Measurements from ENCODE around the gene GCSAM.

The GCSAM gene

DNA sequence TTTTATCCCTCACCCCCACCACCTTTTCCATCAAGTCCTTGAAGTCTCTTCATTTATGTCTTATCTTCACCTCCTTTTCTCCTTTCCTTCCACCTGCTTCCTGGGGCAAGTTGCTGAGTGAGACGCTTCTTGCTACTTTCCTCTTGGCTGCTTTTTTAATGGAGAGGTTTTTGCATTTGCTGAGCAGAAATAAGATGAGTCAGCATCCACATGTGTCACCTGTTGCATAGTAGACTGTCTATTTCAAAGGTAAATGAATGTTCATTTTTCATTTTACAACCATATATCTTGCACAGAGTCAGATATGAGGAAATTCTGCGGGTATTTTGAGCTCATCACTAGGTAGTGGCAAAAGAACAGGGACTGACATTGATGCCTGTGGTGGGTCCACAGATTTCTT is 28.3 kb downstream of the GCSAM start:
- no peak for DNase-seq (ENCODE audit: low spot score)

DNA sequence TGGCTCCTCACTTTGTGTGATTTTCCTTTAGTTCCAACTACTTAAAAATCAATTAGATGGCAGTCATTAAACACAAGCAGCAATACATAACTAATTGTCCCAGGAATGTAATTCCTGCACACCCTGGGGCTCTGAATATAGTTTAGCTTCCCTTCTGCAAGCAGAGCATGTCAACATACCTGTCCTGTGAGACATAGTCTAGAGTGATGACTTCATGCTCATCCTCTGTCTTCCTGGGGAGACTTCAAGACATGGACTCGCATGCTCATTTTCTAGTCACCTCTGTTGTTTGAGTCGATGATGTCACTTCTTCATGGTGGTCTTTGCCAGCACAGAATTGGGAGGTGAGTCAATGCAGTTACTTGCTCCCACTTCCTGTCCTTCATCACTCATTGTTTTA is 31.1 kb downstream of the GCSAM start:
- DNase-seq (ENCODE audit: low spot score) = peak; percentile 50

DNA sequence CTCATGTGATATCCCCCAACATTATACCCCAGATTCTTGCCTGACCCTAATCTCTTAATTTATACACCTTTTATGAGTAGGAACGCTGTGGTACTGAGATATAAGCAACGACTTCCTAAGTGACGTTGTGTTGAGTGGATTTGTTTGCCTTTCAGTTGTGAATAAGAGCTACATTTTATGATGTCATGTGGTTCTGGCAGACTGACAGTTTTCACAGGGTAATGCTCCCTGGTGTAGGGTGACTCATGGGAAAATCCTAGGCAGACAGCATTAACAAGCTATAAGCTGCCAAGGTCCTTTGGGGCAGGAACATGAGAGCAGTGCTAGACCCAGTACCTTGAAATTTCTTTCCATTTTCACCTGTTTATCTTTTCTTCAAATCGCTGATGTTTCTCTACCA is 35.7 kb downstream of the GCSAM start:
- DNase-seq (ENCODE audit: low spot score) = peak; percentile 83

DNA sequence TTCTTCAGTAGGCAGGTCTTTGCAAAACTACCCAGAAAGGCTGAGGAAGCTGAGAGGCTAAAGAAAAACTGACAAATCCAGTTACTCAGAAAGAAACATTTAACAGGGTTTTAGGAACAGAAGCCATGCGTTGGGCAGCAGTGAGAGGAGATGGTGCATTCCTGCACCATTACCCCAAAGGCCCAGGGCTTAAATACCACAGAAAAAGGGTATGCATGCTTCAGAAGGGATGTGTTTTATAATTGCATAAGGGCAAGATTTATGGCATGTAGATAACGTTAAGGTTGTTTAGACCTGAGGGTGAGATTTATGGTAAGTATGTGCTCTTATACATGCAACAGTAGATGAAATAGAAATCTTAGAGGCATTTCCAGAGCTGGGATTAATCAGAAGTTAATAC is 36.9 kb downstream of the GCSAM start:
- no peak for DNase-seq (ENCODE audit: low spot score)

DNA sequence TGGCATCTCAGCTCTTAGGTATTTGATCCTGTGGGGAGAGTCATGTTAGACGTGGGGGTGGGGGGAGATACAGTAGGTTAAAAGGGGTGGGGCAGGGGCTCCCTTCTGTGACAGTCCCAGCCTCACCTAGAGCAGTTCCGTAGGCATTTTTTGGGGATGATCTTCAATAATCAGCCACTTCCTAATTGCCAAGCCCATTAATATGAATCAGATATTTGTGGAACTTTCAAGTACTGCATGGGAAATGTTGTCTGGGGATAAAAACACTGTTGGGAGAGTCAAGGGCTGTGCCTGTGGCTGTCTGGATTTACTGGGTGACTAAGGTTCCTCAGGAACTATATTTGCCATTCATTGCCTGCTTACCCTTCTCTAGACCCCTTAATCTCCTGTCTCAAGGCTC is 37.3 kb downstream of the GCSAM start:
- DNase-seq (ENCODE audit: low spot score) = no peak

DNA sequence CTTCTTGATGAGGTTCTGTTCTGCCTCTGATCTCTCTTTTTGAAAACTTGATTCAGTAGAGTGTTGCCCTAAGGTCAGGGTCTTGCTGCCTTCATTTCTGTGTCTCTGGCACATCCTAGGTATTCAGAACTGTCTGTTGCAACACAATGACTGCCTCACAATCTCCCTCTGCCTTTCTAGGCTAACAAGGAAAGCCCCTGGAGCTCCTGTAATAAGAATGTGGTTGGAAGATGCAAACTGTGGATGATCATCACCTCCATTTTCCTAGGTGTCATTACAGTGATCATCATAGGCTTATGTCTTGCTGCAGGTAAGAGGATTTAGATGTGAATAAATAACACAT is 39.9 kb downstream of the GCSAM start:
- DNase-seq (ENCODE audit: low spot score) = no peak

DNA sequence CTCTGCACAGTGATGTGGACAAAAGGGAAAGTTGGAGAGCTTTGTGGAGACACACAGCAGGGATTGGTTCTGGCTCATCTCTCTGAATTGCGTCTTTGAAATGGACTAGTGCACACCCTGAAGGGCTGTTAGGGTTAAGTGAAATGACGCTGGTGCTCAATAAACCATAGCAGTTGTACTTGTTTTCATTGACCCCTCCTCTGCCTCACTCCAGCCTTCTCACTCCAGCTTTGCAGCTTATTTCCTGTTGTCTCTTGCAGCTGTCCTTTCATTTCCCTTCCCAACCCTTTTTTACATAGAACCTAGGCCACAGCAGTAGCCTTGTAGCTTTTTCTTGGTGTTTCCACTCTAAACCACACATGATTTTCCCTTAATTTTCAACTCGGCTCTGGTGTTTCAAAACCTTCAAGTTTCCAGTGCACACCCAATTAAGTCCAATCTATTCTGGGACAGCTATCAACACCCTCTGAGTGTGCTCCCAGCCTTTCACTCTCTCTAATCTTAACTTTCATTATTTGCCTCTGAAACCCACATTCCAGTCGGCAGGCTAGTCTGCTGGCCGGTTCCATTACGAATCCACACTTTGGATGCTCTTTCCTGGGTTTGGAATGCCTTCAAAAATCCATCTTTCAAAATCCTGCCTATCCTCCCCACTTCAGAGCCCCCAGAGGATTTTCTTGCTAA is 40.4 kb downstream of the GCSAM start:
- peak; percentile 72 for DNase-seq (ENCODE audit: low spot score)

DNA sequence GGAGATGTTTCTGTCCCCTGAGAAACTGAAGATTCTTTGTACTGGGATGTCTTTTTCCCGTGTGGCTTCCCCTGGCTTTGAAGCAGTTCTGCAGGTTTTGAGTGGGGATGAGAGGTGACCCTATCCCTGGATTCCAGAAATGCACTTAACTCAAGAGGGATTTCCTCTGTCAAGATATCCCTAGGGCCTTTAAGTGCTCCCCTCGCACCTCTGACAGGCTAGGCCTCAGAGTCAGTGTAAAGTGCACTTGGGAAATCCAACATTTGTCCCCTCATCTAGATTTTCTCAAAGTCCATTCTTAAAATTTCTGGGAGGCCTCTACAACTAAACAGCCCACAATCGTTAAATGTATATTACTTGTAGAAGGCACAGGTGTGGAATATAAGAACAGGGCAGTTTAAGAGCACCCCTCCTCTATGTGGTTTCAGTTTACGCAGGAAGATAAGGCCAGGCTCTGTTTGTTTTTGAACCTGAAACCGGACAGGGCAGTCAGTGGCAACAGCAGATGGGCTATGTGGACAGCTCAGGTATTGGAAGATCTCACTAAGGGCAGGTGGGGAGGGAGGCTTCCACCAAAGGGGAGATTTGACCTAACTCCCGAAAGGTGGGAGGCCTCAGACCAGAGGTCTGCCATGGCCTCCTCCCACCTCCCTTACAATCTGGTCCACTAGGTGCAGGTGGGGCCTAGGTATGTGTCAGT is 42.0 kb downstream of the GCSAM start:
- DNase-seq (ENCODE audit: low spot score) = no peak

DNA sequence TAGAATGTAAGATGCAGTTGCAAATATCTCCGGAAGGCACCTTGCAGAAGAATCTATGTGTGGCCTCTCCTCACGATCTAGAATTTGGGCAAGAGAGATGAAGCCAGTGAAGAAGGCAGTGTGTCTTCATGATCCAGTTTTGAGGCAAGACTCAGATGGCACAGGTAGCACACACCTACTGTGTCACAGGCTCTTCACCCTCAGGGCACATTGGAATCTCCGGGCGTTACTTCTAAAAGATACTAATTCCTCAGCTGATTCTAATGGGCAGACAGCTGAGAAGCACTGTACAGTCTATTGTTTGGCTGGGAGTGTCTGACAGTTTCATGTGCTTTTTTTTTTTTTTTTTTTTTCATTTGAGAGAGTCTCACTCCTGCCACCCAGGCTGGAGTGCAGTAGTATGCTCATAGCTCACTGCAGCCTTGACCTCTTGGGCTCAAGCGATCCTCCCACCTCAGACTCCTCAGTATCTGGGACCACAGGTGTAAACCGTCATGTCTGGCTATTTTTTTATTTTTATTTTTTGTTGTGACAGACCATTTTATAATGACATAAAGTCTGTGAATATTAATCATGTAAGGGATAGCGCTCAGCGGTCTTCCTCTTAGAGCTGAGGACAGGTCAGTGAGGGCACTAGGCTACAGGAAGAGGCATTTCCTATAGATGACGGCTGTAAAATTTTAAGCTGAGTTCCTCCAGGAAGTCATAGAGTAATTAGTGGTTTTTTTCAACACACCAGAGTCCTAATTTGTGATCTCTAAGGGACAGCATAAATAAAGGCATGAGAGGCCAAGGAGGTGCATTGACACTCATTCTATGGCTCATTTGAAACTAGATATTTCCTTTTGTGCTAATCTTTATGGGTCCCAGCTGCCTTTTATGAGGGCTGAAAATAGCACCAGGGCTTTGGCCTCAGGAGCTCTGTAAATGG is 42.8 kb downstream of the GCSAM start:
- DNase-seq (ENCODE audit: low spot score) = no peak

DNA sequence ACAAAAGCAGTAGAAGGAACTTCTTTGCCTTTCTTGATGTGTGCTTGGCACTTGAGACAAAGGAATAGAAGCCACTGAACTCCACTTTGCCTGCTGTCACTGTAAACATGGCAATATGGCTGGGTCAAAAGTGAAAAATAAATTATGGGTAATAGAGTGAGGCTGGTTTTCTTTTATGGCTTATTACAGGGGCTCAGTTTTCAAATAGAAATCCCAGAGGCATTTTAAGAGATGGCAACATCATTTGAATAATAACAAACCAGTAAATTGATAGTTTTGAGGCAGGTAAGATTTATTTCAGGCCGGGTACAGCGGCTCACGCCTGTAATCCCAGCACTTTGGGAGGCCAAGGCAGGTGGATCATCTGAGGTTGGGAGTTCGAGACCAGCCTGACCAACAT is 44.1 kb downstream of the GCSAM start:
- DNase-seq (ENCODE audit: low spot score) = no peak

DNA sequence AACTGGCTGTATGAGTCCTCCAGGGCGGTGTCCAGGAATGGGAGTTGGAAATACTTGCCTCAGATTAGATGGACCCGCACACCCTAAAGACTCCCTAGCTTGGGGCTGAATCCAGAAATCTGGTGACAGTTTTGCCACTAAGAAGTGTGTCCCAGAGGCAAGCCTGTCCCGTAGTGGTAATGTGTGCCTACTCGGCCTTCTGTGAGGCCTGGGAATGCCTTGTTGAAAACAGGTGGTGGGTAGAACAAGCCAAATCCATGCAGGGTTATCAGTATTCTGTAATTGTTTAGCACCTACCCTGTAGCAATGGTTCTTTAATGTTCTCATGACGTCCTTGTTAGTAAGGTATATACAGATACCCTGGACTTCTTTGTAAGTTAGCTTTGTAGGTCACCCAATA is 45.3 kb downstream of the GCSAM start:
- DNase-seq (ENCODE audit: low spot score) = no peak

DNA sequence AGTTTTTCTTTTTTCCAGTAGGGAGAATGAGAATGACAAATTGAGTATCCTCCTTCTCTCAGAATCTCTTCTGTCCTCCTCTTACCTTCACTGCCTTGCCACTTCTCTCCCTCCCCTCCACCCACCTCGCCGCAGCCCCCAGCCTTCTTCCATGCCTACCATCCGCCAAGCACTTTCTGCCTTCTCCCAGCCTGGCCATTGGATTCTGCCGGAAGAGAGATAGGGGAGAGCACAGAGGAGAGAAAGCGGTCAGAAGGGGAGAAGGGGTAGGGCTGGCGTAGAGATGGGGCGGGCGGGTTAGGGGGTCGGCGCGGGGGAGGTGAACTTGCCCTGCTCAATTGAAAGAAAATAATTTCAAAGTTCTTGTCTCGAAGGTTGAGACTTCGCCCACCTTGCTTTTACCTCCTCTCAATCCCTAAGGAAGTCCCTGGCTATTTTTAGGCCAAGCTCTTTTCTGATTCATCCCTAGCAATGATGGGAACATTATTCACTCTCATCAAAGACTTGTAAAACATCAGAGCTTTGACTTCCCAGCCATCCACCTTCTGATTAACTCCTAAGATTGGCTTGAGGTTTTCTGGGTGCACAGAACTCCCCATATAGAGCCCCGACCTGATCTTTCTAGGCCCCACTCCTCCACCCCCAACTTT is 46.0 kb downstream of the GCSAM start:
- DNase-seq (ENCODE audit: low spot score) = peak; percentile 37

DNA sequence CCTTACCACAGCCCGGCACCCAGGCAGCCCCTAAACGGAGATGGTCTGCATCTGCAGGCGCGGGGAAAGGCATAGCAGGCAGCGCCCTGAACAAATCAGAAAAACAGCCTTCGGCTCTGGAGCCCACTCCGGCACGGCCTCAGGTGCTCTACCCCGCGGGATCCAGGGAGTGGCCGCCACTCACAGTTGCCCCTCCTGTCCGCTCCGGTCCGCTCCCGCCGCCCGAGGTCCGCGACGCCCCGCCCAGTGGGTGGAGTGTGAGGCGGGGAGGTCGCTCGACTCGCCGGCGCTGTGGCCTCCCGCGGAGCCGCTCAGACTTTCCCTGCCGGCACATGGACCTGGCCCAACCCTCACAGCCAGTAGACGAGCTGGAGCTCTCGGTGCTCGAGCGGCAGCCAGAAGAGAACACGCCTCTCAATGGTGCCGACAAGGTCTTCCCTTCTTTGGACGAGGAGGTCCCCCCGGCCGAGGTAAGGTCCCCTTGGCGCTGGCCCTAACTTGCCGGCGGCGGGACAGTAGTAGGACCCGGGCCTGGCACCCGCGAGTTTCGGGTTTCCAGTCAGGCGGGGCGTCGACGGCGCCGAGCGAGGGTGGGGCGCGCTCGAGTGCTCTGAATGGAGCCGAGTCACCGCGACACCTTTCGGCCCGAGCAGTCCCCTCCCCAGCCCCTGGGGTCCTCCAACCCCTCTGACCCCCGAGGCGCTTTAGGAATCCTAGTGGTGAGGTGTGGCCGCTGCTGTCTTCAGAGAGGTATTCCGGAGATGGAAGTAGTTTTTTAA is 46.8 kb downstream of the GCSAM start, which contains the start of gene C3orf52:
Gene C3orf52, plus strand, starts transcription at position 314 of the 779 bp plus-strand sequence. Its CDS starts 19 bp downstream, at position 333.
- peak; percentile 96 for DNase-seq (ENCODE audit: low spot score)

DNA sequence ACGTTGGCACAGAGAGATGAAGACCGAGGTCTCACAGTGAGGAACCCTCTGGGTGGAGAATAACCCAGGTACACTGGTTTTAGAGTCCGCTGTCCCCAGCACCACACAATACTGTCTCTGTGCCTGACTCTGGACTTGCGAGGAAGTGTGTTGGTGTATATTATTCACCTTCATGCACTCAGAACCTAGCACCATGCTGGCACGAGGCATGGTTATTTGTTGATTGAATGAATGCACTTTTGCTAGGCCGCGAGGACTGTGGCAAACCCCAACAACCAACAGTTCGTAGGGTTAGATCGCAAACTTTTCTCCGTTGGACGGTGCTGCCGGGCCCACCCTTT is 47.3 kb downstream of the GCSAM start:
- no peak for DNase-seq (ENCODE audit: low spot score)

DNA sequence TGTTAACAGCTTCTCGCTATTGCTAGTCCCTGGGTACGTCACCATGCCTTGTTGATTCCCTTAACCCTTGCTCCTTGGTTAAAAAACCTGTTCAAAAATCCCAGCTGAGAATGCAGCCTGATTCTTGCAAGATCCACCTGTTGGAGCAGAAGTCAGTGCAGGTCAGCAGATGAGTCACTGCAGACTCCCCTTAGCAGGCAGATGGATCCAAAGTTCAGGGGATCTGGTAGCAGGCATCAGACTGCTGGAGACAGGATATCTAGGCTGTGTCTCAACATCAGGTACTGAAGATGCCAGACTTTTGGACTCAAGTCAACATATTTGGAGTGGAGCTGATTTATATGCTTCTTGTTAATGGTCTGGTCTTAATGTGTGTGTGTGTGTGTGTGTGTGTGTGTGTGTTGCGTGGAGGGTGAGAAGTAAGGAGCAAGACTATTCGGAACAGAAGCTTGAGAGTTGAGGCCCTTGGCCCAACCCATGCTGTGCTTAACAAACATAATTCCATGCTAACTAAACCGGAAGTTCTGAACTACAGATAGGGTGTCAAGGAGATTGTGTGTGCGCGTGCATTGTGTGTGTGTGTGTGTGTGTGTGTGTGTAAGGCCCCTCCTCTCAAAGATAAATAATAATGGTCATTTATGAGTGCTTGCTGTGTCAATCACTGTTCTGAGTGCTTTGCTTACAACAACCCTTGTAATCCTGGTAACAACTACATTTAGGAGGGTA is 47.9 kb downstream of the GCSAM start:
- DNase-seq (ENCODE audit: low spot score) = no peak

DNA sequence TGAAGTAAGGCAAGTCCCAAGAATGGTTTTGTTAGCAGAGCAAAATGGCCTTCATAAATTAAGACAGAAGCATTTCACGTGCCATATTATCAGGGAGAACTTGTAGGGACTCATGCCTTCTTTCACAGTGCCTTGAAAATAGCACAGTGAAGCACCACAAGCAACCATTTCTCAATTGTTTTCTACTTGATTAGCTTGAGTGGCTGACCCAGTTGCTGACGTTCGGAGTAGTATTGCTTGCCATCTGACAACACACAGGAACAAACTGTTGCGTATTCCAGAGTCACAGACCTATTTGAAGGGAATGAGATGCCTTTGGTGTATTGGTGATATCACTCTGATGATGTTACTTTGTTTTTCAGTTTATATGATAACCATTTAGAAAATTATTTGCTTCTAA is 49.8 kb downstream of the GCSAM start:
- DNase-seq (ENCODE audit: low spot score) = no peak

DNA sequence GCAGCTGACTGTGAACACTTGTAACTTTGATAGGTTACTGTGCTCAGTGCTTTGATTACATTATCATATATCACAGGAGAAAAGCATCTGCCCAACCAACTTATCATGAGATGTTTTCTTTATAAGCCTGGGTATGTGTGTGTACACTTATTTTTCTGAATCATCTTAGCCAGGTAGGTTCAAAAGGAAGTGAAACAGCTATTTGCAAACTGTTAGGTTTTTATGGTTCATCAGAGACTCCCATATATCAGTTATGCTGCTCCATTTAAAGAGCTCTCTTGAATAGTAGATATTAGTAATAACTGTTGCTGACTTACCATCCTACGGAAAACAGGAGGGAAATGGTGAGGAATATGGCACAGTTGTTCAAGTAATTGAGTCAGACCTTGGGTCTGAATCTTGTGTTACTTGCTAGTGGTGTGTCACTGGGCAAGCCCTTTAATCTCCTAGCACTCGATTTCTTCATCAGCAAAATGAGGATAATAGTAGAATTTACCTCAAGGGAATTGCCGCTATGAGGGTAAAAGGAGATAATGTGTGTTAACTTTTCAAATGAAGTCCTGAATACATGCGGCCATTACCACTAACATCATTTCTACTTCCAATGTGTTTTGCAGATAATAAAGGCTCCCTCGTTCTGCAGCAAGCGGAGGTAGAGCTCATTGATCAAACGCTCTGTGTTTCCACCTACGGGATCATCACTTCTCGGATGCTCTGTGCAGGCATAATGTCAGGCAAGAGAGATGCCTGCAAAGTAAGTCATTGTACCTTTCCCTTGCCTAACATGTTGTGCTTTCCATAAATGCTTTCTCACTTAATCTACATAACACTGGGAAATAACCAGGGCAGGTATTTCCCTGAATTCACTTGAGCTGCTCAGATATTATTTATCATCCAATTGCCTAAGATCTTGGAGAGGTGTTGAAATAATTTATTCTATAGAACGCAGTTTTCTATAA is 54.6 kb downstream of the GCSAM start:
- no peak for DNase-seq (ENCODE audit: low spot score)

DNA sequence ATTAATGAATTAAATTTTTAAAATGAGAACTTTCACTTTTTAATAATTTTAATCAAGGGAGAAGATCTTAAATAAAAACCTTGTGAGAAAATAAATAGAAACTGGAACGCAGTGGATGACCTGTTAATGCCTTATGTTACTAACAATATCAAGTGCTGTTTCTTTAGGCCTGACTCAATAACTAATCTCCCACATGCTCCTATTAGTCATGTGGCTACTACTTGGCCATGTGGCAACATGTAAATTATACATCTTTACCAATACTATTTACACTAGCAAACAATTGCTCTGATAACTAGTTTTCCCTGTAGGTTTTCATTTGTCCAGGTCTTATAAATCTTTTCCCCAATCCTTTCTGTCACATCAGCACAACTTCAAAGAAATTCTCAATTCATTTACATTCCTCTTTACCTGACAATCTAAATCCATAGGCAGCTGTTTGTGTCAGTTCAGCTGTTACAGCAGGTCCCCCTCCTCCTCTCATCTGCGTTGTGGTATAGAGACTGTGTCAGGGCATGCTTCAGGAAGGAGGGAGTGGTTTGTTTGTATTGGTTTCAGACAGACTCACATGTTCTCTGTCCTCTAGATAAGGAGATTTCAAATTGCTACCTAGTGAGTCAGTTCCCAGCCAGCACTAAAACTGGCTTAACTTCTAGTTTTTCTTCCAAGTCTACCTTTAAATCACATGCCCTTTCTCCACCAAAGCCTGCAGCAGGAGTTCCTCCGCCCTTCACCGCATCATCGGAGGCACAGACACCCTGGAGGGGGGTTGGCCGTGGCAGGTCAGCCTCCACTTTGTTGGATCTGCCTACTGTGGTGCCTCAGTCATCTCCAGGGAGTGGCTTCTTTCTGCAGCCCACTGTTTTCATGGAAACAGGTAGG is 58.2 kb downstream of the GCSAM start:
- DNase-seq (ENCODE audit: low spot score) = peak; percentile 80

DNA sequence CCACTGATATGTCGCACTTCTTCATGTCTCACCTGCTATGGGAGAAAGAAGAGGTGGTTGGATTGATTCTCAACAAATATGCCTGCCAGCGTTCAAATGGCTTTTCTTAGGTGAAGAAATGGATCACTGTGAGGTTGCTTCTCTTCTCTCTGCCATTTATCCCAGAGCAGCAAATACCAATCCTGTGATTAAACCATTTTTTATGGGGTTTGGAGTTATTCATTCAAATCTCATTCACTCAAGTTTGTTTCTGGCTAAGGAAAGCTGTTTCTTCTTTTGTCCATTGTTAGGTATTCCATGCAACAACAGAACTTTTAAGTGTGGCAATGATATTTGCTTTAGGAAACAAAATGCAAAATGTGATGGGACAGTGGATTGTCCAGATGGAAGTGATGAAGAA is 59.0 kb downstream of the GCSAM start:
- DNase-seq (ENCODE audit: low spot score) = peak; percentile 33

All from GM03348 (cell line).